Neural cell (in vitro differentiated cells): ENCODE data around the gene TNIP1. TPM values are rescaled to one million over a fixed set of nuclear protein-coding genes. Genes with fewer than 3 reads are reported as not detected.

Experiments
- H2AFZ ChIP-seq: fragments of 200-600, 300-800 bp; sonication (generic), shearing (Covaris generic); 2 replicates; pipeline ENCODE4 v1.6.0; 2014; ENCODE audit warnings: low read depth, mild to moderate bottlenecking, antibody characterized with exemption, low read length, moderate library complexity
- H3F3A ChIP-seq: fragments of 200-600 bp; shearing (Covaris generic); 2 replicates; pipeline ENCODE4 v1.6.1; 2016; ENCODE audit warnings: mild to moderate bottlenecking, moderate library complexity, mixed read lengths, antibody characterized with exemption, low read length; ENCODE audit not compliant: insufficient read depth, poor library complexity, severe bottlenecking
- H3K27ac ChIP-seq: fragments of 200-600, 300-800 bp; sonication (generic), shearing (Covaris generic); 2 replicates; pipeline ENCODE4 v1.5.1; 2014; ENCODE audit warnings: mild to moderate bottlenecking, low read length, moderate library complexity
- H3K27me3 ChIP-seq: fragments of 300-800, 200-600 bp; sonication (generic), shearing (Covaris generic); 2 replicates; pipeline ENCODE4 v1.6.0; 2014; ENCODE audit warnings: mild to moderate bottlenecking, low read depth, low read length, moderate library complexity; ENCODE audit not compliant: insufficient read depth
- H3K36me3 ChIP-seq: fragments of 300-800, 200-600 bp; sonication (generic), shearing (Covaris generic); 2 replicates; pipeline ENCODE4 v1.5.1; 2014; ENCODE audit warnings: mild to moderate bottlenecking, antibody characterized with exemption, low read length, moderate library complexity; ENCODE audit not compliant: insufficient read depth
- H3K4me2 ChIP-seq: fragments of 300-800, 200-600 bp; sonication (generic), shearing (Covaris generic); 2 replicates; pipeline ENCODE4 v1.6.0; 2014; ENCODE audit warnings: mild to moderate bottlenecking, low read length
- H3K4me3 ChIP-seq: fragments of 300-800, 200-600 bp; sonication (generic), shearing (Covaris generic); 2 replicates; pipeline ENCODE4 v1.5.1; 2014; ENCODE audit warnings: mild to moderate bottlenecking, low read length, moderate library complexity
- H3K79me2 ChIP-seq: fragments of 200-600 bp; shearing (Covaris generic); replicated peaks from 2 replicates; pipeline ENCODE4 v1.6.0; 2014; ENCODE audit warnings: mild to moderate bottlenecking, low read length, moderate library complexity; ENCODE audit not compliant: insufficient read depth
- H3K9ac ChIP-seq: fragments of 300-800, 200-600 bp; sonication (generic), shearing (Covaris generic); 2 replicates; pipeline ENCODE4 v1.6.1; 2016; ENCODE audit warnings: mild to moderate bottlenecking, low read length, mixed read lengths
- H3K9me2 ChIP-seq: fragments of 200-600 bp; shearing (Covaris generic); 2 replicates; pipeline ENCODE4 v1.6.1; 2016; ENCODE audit warnings: mild to moderate bottlenecking, low read length, mixed read lengths; ENCODE audit not compliant: insufficient read depth
- H3K9me3 ChIP-seq: fragments of 200-600, 300-800 bp; sonication (generic), shearing (Covaris generic); 2 replicates; pipeline ENCODE4 v1.6.1; 2016; ENCODE audit warnings: mild to moderate bottlenecking, mixed run types, low read length, moderate library complexity, mixed read lengths
- H4K20me1 ChIP-seq: fragments of 200-600 bp; shearing (Covaris generic); 2 replicates; pipeline ENCODE4 v1.6.1; 2016; ENCODE audit warnings: mild to moderate bottlenecking, mixed run types; ENCODE audit not compliant: insufficient read depth
- CTCF ChIP-seq: fragments of 450-650 bp; IDR thresholded peaks from 2 replicates; pipeline ENCODE4 v1.5.1; 2014; ENCODE audit warnings: antibody characterized with exemption, mild to moderate bottlenecking, moderate library complexity; ENCODE audit not compliant: poor library complexity, severe bottlenecking
- EP300 ChIP-seq: fragments of 450-650 bp; conservative IDR thresholded peaks from 2 replicates; pipeline ENCODE4 v1.6.1; 2014; ENCODE audit warnings: antibody characterized with exemption, mild to moderate bottlenecking, moderate library complexity; ENCODE audit not compliant: poor library complexity, severe bottlenecking
- EZH2 ChIP-seq: fragments of 200-600, 300-800 bp; shearing (Covaris generic), sonication (generic); IDR thresholded peaks from 2 replicates; pipeline ENCODE4 v1.6.1; 2014; ENCODE audit warnings: antibody characterized with exemption, low read length, borderline replicate concordance, mild to moderate bottlenecking; ENCODE audit not compliant: insufficient read depth, poor library complexity, severe bottlenecking
- MXI1 ChIP-seq: fragments of 450-650 bp; conservative IDR thresholded peaks from 2 replicates; pipeline ENCODE4 v1.6.1; 2014; ENCODE audit warnings: antibody characterized with exemption, mild to moderate bottlenecking; ENCODE audit not compliant: poor library complexity, severe bottlenecking
- POLR2AphosphoS5 ChIP-seq: IDR thresholded peaks from 2 replicates; pipeline ENCODE4 v1.6.1; 2012
- RAD21 ChIP-seq: fragments of 450-650 bp; conservative IDR thresholded peaks from 2 replicates; pipeline ENCODE4 v1.6.1; 2014; ENCODE audit warnings: antibody characterized with exemption, mild to moderate bottlenecking, moderate library complexity
- REST ChIP-seq: IDR thresholded peaks from 2 replicates; pipeline ENCODE4 v1.6.1; 2012; ENCODE audit warnings: borderline replicate concordance
- SMC3 ChIP-seq: fragments of 450-650 bp; conservative IDR thresholded peaks from 2 replicates; pipeline ENCODE4 v1.6.1; 2014; ENCODE audit warnings: antibody characterized with exemption, mild to moderate bottlenecking, moderate library complexity; ENCODE audit not compliant: poor library complexity
- TAF1 ChIP-seq: IDR thresholded peaks from 2 replicates; pipeline ENCODE4 v1.6.1; 2012; ENCODE audit warnings: low read depth
- polyA plus RNA-seq: library from polyadenylated mRNA; depleted of rRNA; stranded (reverse); fragments of >200 nt; gene quantifications from 2 replicates; pipeline ENCODE4 v1.2.3, GENCODE V29; 2014

TNIP1 gene
- polyA plus RNA-seq, 1 donor from 2014 or later: 3.3 TPM

DNA sequence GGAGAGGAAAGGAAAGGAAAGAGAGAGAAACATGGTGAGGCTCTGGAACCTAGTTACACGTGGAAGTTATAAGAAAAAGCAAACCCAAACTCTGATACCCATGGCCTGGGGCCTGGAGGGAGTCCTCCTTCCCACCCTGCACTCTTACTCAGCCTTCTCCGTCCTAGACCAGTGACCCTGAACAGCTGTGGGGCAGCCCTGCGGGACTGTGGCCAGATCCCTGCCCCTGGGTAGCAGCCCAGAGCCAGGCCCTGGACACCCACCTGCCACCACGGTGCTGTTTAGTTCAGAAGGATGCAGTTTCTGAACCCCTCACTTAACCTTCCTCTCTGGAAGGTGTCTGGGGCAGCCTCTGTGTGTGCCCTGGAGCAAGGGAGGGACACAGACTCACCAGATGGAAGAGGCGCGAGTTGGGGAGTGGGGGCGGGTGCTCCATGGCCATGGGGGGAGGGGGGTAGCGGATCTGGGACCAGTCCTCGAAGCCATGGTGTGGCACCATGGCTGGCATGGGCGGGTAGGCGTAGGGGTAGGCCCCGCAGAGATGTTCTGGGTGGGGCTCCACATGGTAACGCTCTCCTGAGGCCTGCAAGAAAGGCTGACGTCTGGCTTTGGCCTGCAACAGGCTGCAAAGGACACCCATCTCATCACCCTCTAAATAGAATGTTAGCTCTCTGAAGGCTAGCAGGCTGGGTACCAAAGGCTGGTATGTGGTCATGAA is 47.5 kb downstream of the TNIP1 start:
- H3K4me2 ChIP-seq: no peak overlapping the region
- no peak for TF ChIP-seq POLR2AphosphoS5
- H3K27ac ChIP-seq: no peak overlapping the region
- no peaks in the 10 kb centered on the region for H3F3A ChIP-seq
- no peak overlapping the region for H3K4me3 ChIP-seq
- no peaks in the 10 kb centered on the region for H4K20me1 ChIP-seq
- no peaks in the 10 kb centered on the region for H3K9me3 ChIP-seq
- no peak overlapping the region for H2AFZ ChIP-seq
- no peaks in the 10 kb centered on the region for H3K79me2 ChIP-seq
- H3K9me2 ChIP-seq: no peaks in the 10 kb centered on the region
- H3K27me3 ChIP-seq: no peaks in the 10 kb centered on the region
- H3K9ac ChIP-seq: no peak overlapping the region
- no peaks in the 10 kb centered on the region for H3K36me3 ChIP-seq

GRCh38 chr5:151031554-151031953 is 49.3 kb downstream of the TNIP1 start:
- Histone ChIP-seq H3K27ac (no peak overlapping the region), H4K20me1 (no peaks in the 10 kb centered on the region), H3K9ac (no peak overlapping the region), H3K4me2 (no peak overlapping the region), H3F3A (no peaks in the 10 kb centered on the region), H2AFZ (no peak overlapping the region), H3K36me3 (no peaks in the 10 kb centered on the region), H3K4me3 (no peak overlapping the region), H3K9me2 (no peaks in the 10 kb centered on the region), H3K79me2 (no peaks in the 10 kb centered on the region), H3K9me3 (no peaks in the 10 kb centered on the region), H3K27me3 (no peaks in the 10 kb centered on the region)
- no peak for TF ChIP-seq POLR2AphosphoS5
- no peak for TF ChIP-seq TAF1
- no peak for TF ChIP-seq CTCF
- TF ChIP-seq RAD21: no peak
- no peak for TF ChIP-seq SMC3
- TF ChIP-seq EP300: no peak
- TF ChIP-seq REST: no peak
- no peak for TF ChIP-seq EZH2
- no peak for TF ChIP-seq MXI1
